ENCODE measurements around the gene DHH. TPM values are rescaled to one million over a fixed set of nuclear protein-coding genes. Genes with fewer than 3 reads are reported as not detected.

DHH gene
- total RNA-seq, 4 donors from 2014 or later = 0.19 to 2.5 TPM; not detected in 2

GRCh38 chr12:49055092-49055491 is 39.5 kb downstream of the DHH start:
- no peaks in the 10 kb centered on the region for H3K9me3 ChIP-seq
- TF ChIP-seq CTCF (IDR thresholded peaks at IDR 0.05) (no peak), POLR2A (IDR thresholded peaks at IDR 0.05) (no peak)
- no peaks in the 10 kb centered on the region for H3K27me3 ChIP-seq
- no peak overlapping the region for H3K4me3 ChIP-seq
- H3K36me3 ChIP-seq = peaks cover 0 to 51% (median 0%) of the 10 kb centered on the region in 3 donors
- H3K4me1 ChIP-seq = peaks cover 0 to 38% (median 25%) of the 10 kb centered on the region in 4 donors
- no peak for DNase-seq
- no peak overlapping the region for H3K27ac ChIP-seq

GRCh38 chr12:49054524-49054923 is 40.1 kb downstream of the DHH start:
- H3K36me3 ChIP-seq = peaks cover 0 to 56% (median under 1%) of the 10 kb centered on the region in 3 donors

GRCh38 chr12:49054096-49054495 is 40.5 kb downstream of the DHH start:
- no peaks in the 10 kb centered on the region for H3K9me3 ChIP-seq
- no peak overlapping the region for H3K27ac ChIP-seq
- H3K27me3 ChIP-seq = no peaks in the 10 kb centered on the region
- peaks cover 0 to 60% (median 2%) of the 10 kb centered on the region in 3 donors for H3K36me3 ChIP-seq
- no peak overlapping the region for H3K4me3 ChIP-seq
- H3K4me1 ChIP-seq = peaks cover 0 to 38% (median 23%) of the 10 kb centered on the region in 4 donors
- no peak for DNase-seq
- TF ChIP-seq CTCF (IDR thresholded peaks at IDR 0.05) (no peak), POLR2A (IDR thresholded peaks at IDR 0.05) (no peak)

More at GRCh38 chr12:49054524-49054923, 40.1 kb downstream of the DHH start:
- peaks cover 0 to 38% (median 25%) of the 10 kb centered on the region in 4 donors for H3K4me1 ChIP-seq
- H3K4me3 ChIP-seq = no peak overlapping the region
- TF ChIP-seq POLR2A (IDR thresholded peaks at IDR 0.05) (no peak), CTCF (IDR thresholded peaks at IDR 0.05) (no peak)
- H3K27me3 ChIP-seq = no peaks in the 10 kb centered on the region
- no peak for DNase-seq
- H3K9me3 ChIP-seq = no peaks in the 10 kb centered on the region
- H3K27ac ChIP-seq = no peak overlapping the region

- Histone ChIP-seq H3K27ac (no peak overlapping the region), H3K4me3 (no peak overlapping the region), H3K27me3 (no peaks in the 10 kb centered on the region), H3K4me1 (peaks cover 0 to 26% (median 18%) of the 10 kb centered on the region in 4 donors), H3K36me3 (peaks cover 0 to 75% (median 2%) of the 10 kb centered on the region in 3 donors), H3K9me3 (no peaks in the 10 kb centered on the region)
- TF ChIP-seq CTCF (IDR thresholded peaks at IDR 0.05) (no peak), POLR2A (IDR thresholded peaks at IDR 0.05) (no peak)
- DNase-seq = no peak
These were observed 42.0 kb downstream of the DHH start for GRCh38 chr12:49052451-49053208.

GRCh38 chr12:49051777-49052438 is 42.7 kb downstream of the DHH start:
- peaks cover 0 to 82% (median 2%) of the 10 kb centered on the region in 3 donors for H3K36me3 ChIP-seq
- no peaks in the 10 kb centered on the region for H3K9me3 ChIP-seq
- no peak overlapping the region for H3K4me3 ChIP-seq
- H3K27me3 ChIP-seq = no peaks in the 10 kb centered on the region
- TF ChIP-seq CTCF (IDR thresholded peaks at IDR 0.05) (no peak), POLR2A (IDR thresholded peaks at IDR 0.05) (no peak)
- DNase-seq = no peak
- peaks cover 0 to 18% (median 14%) of the 10 kb centered on the region in 4 donors for H3K4me1 ChIP-seq
- H3K27ac ChIP-seq = no peak overlapping the region
